ENCODE measurements around the gene KCNN4. TPM values are rescaled to one million over a fixed set of nuclear protein-coding genes. Genes with fewer than 3 reads are reported as not detected.
"Not testable (repeated sequence)": the region's sequence is repeated elsewhere in the genome, so short reads cannot be mapped to it uniquely, and the experiment has no call there.

Gene KCNN4
- total RNA-seq, 4 donors from 2014 or later: 1.1 to 4.1 (median 1.7) TPM; not detected in 1

DNA sequence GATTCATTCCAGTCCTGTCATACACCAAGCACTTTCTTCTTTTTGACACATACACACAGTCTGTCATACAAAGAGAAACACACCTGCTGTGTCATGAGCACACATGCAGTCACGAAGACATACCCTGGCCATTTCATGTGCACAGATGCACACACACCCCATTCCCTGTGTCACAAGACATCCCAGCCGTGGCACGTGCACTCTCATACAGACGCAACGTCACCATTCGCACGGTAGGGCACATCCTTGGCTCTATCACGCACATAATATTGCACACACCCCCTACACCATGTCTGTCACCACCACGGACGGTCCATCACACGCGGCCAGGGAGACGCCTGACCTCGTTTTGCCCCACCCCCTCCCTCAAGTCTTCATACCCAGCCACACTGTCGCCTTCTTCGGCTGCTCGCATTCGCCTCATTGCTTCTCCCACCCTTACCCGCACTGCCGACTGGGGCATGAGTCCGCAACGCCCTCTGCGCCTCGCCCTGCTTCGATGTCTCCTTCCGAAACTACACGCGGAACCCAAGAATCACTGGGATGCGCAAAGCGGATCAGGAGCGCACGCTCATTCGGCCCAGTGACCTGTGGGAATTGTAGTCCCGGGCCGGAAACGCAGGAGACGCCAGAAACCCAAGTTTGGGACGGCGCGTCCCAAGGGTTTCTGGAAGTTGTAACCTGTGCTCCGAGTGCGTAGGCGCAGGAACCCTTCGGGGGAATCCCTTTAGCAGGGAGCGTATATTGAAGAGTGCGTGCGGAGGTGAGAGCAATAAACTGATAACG is 39.5 kb upstream of the KCNN4 start:
- TF ChIP-seq POLR2A (IDR thresholded peaks at IDR 0.05) (no peak), CTCF (IDR thresholded peaks at IDR 0.05 in 4 of 5, conservative IDR thresholded peaks at IDR 0.05 in 1 of 5) (no peak)
- intact Hi-C loops (cut with DNase I; ENCODE audit: low total_unique reads): no loop called here
- peak overlapping the region; percentile 39 to 48 (median 44) for H3K4me3 ChIP-seq
- H3K27me3 ChIP-seq: peaks cover 10 to 26% (median 11%) of the 10 kb centered on the region in 3 donors
- DNase-seq: no peak
- in situ Hi-C loops (cut with MboI; ENCODE audit: low sequenced_read_pairs in 4 of 4): loop anchor here in 1 of 4 donors (10.0 kb wide), 1 partner anchor 135 kb away; the partner anchor contains the start of gene ZNF221
- H3K27ac ChIP-seq: no peak overlapping the region
- peaks cover 0 to 4% of the 10 kb centered on the region in 2 donors for H3K4me1 ChIP-seq
- no peaks in the 10 kb centered on the region for H3K36me3 ChIP-seq
- no peak for ATAC-seq
- H3K9me3 ChIP-seq: no peaks in the 10 kb centered on the region

DNA sequence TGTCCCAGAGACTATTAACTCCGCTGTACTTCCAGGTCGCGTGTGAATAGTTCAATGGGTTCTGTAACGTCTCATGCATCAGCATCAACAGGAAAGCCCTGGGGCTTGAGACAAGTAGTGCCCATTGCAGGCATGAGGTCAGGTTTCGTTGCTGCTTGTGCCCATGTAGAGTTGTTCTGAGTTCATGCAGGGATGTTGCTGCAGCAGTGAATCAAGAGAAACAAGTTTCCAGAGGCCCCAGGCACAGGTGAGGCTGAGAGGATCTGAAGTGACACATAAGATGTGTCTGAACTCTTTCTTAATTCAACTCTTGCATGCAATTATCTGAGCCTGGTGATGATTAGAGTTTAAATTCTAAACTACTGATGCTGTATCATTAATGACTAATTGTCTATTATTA is 37.7 kb upstream of the KCNN4 start:
- peaks cover 0 to 4% of the 10 kb centered on the region in 2 donors for H3K4me1 ChIP-seq
- in situ Hi-C loops (cut with MboI; ENCODE audit: low sequenced_read_pairs in 4 of 4): no loop called here
- DNase-seq (no peak), ATAC-seq (no peak)
- TF ChIP-seq CTCF (IDR thresholded peaks at IDR 0.05 in 4 of 5, conservative IDR thresholded peaks at IDR 0.05 in 1 of 5): no peak
- no peak for TF ChIP-seq POLR2A (IDR thresholded peaks at IDR 0.05)
- H3K36me3 ChIP-seq: no peaks in the 10 kb centered on the region
- no peak overlapping the region for H3K4me3 ChIP-seq
- peaks cover 11 to 26% (median 13%) of the 10 kb centered on the region in 3 donors for H3K27me3 ChIP-seq
- no peaks in the 10 kb centered on the region for H3K9me3 ChIP-seq
- H3K27ac ChIP-seq: no peak overlapping the region
- intact Hi-C loops (cut with DNase I; ENCODE audit: low total_unique reads): no loop called here

GRCh38 chr19:43817454-43817853 is 36.7 kb upstream of the KCNN4 start:
- intact Hi-C loops (cut with DNase I; ENCODE audit: low total_unique reads); in situ Hi-C loops (cut with MboI; ENCODE audit: low sequenced_read_pairs in 4 of 4); H3K4me3 ChIP-seq: not testable (repeated sequence)

DNA sequence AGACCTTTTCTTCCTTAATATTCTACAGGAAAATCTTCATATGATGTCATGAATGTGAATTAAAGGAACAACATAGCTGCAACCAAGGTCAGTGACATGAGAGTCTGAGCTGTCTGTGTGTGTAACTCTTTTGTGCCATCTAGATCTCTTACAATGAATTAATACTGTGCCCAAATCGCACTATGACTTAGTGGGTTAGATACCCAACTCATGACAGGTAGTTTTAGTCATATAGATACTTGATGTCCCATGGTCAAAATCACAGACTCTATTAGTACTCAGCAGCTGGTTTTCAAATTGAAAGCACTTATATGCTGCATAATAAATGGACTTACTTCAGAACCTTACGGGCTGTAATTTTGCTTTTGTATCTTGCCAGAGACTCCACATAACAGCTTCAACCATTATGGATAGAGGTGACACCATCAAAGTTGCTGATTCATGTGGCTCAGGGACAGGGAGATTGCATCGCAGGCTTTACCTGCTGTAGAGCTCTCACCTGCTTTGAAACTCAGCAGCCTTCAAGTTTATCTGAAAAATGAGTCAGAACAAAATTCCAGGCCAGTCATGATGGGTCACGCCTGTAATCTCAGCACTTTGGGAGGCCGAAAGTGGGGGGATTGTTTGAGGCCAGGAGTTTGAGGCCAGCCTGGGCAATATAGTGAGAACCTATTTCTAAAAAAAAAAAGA is 34.0 kb upstream of the KCNN4 start:
- intact Hi-C loops (cut with DNase I; ENCODE audit: low total_unique reads) (no loop called here), in situ Hi-C loops (cut with MboI; ENCODE audit: low sequenced_read_pairs in 4 of 4) (no loop called here)

More at GRCh38 chr19:43817454-43817853, 36.7 kb upstream of the KCNN4 start:
- peaks cover 11 to 26% (median 13%) of the 10 kb centered on the region in 3 donors for H3K27me3 ChIP-seq
- DNase-seq, H3K9me3 ChIP-seq, H3K4me1 ChIP-seq, H3K27ac ChIP-seq, ATAC-seq, H3K36me3 ChIP-seq: not testable (repeated sequence)

More for the DNA sequence above, 34.0 kb upstream of the KCNN4 start:
- no peak overlapping the region for H3K4me3 ChIP-seq
- H3K36me3 ChIP-seq: no peaks in the 10 kb centered on the region
- no peak for ATAC-seq
- H3K4me1 ChIP-seq: no peaks in the 10 kb centered on the region
- TF ChIP-seq POLR2A (IDR thresholded peaks at IDR 0.05): no peak
- TF ChIP-seq CTCF (IDR thresholded peaks at IDR 0.05 in 4 of 5, conservative IDR thresholded peaks at IDR 0.05 in 1 of 5): no peak
- H3K27ac ChIP-seq: no peak overlapping the region
- DNase-seq: no peak
- H3K9me3 ChIP-seq: no peaks in the 10 kb centered on the region
- peaks cover under 1 to 5% (median 3%) of the 10 kb centered on the region in 3 donors for H3K27me3 ChIP-seq

All from gastrocnemius medialis (tissue), 4 donors.